Inflammatory macrophage treated with lipopolysaccharide for 4 hours (primary cell): ENCODE measurements around the gene FERMT2.
"Not testable (repeated sequence)": the region's sequence is repeated elsewhere in the genome, so short reads cannot be mapped to it uniquely, and the experiment has no call there.

Source experiments
- DNase-seq: peaks from one replicate; pipeline ENCODE4 v3.0.0-alpha.2; 2020

The FERMT2 gene

GRCh38 chr14:52939427-52939826 lies 11.4 kb downstream of the FERMT2 start:
- no peak for DNase-seq

- no peak for DNase-seq
Observed at GRCh38 chr14:52937869-52938268, 13.0 kb downstream of the FERMT2 start.

GRCh38 chr14:52937306-52937705 lies 13.5 kb downstream of the FERMT2 start:
- DNase-seq = no peak

- no peak for DNase-seq
Observed at GRCh38 chr14:52936437-52936836, 14.4 kb downstream of the FERMT2 start.

GRCh38 chr14:52935833-52936232 lies 15.0 kb downstream of the FERMT2 start:
- no peak for DNase-seq

- no peak for DNase-seq
Observed at GRCh38 chr14:52934762-52935161, 16.1 kb downstream of the FERMT2 start.

GRCh38 chr14:52929192-52929807 lies 21.6 kb downstream of the FERMT2 start:
- DNase-seq = no peak

- no peak for DNase-seq
Observed at GRCh38 chr14:52926953-52927352, 23.9 kb downstream of the FERMT2 start.

GRCh38 chr14:52923902-52924575 lies 26.8 kb downstream of the FERMT2 start:
- no peak for DNase-seq

- no peak for DNase-seq
Observed at GRCh38 chr14:52922656-52923055, 28.2 kb downstream of the FERMT2 start.

- DNase-seq = no peak
Observed at GRCh38 chr14:52922059-52922458, 28.8 kb downstream of the FERMT2 start.

GRCh38 chr14:52920411-52920810 lies 30.4 kb downstream of the FERMT2 start:
- DNase-seq = not testable (repeated sequence)

GRCh38 chr14:52919971-52920370 lies 30.9 kb downstream of the FERMT2 start:
- no peak for DNase-seq

- peak; percentile 88 for DNase-seq
Observed at GRCh38 chr14:52918486-52918885, 32.4 kb downstream of the FERMT2 start.

- no peak for DNase-seq
Observed at GRCh38 chr14:52917735-52918134, 33.1 kb downstream of the FERMT2 start.

- DNase-seq = no peak
Observed at GRCh38 chr14:52914295-52914694, 36.6 kb downstream of the FERMT2 start.

- DNase-seq = no peak
Observed at GRCh38 chr14:52913271-52913670, 37.6 kb downstream of the FERMT2 start.

- DNase-seq = no peak
Observed at GRCh38 chr14:52911904-52912303, 38.9 kb downstream of the FERMT2 start.

- DNase-seq = no peak
Observed at GRCh38 chr14:52910572-52910971, 40.3 kb downstream of the FERMT2 start.

GRCh38 chr14:52907949-52908348 lies 42.9 kb downstream of the FERMT2 start:
- no peak for DNase-seq

- no peak for DNase-seq
Observed at GRCh38 chr14:52906141-52906601, 44.7 kb downstream of the FERMT2 start.

GRCh38 chr14:52902971-52903619 lies 47.8 kb downstream of the FERMT2 start:
- DNase-seq = no peak

- DNase-seq = no peak
Observed at GRCh38 chr14:52901357-52901980, 49.4 kb downstream of the FERMT2 start.

- no peak for DNase-seq
Observed at GRCh38 chr14:52900731-52901130, 50.1 kb downstream of the FERMT2 start.
